KMS-11 (cell line): ENCODE data around the gene EPHA3.

ENCODE experiments used
- H2AFZ ChIP-seq: fragments of 200-600 bp; sonication (generic); 2 replicates; pipeline ENCODE4 v1.6.1; 2016; ENCODE audit warnings: antibody characterized with exemption, mixed run types, low read depth
- H3K27ac ChIP-seq: fragments of 200-600 bp; sonication (generic); 2 replicates; pipeline ENCODE4 v1.6.1; 2016; ENCODE audit warnings: mild to moderate bottlenecking, mixed run types
- H3K27me3 ChIP-seq: fragments of 200-600 bp; sonication (generic); 2 replicates; pipeline ENCODE4 v1.6.1; 2017; ENCODE audit warnings: mild to moderate bottlenecking, low read depth, mixed run types, moderate library complexity; ENCODE audit not compliant: insufficient read depth
- H3K36me3 ChIP-seq: fragments of 200-600 bp; sonication (generic); 2 replicates; pipeline ENCODE4 v1.6.1; 2017; ENCODE audit warnings: mild to moderate bottlenecking, mixed run types; ENCODE audit not compliant: insufficient read depth
- H3K4me1 ChIP-seq: fragments of 200-600 bp; sonication (generic); 2 replicates; pipeline ENCODE4 v1.6.1; 2016; ENCODE audit warnings: mild to moderate bottlenecking, low read depth, mixed run types; ENCODE audit not compliant: poor library complexity, severe bottlenecking
- H3K4me2 ChIP-seq: fragments of 200-600 bp; sonication (generic); 2 replicates; pipeline ENCODE4 v1.7.0; 2016; ENCODE audit warnings: mild to moderate bottlenecking, mixed run types
- H3K4me3 ChIP-seq: fragments of 200-600 bp; sonication (generic); IDR thresholded peaks from 2 replicates; pipeline ENCODE4 v1.6.1; 2017; ENCODE audit warnings: low read depth, low read length, mixed read lengths; ENCODE audit not compliant: insufficient read depth
- H3K79me2 ChIP-seq: fragments of 200-600 bp; sonication (generic); 2 replicates; pipeline ENCODE4 v1.6.1; 2016; ENCODE audit warnings: low read depth, mixed run types; ENCODE audit not compliant: insufficient read depth
- H3K9ac ChIP-seq: fragments of 200-600 bp; sonication (generic); 2 replicates; pipeline ENCODE4 v1.6.1; 2016; ENCODE audit warnings: mild to moderate bottlenecking, mixed run types
- H4K20me1 ChIP-seq: fragments of 200-600 bp; sonication (generic); 2 replicates; pipeline ENCODE4 v1.6.1; 2016; ENCODE audit warnings: mild to moderate bottlenecking, mixed run types; ENCODE audit not compliant: insufficient read depth
- TF ChIP-seq, protein P1 (sequence below): fragments of 200-600 bp; sonication (generic); conservative IDR thresholded peaks from 2 replicates; pipeline ENCODE4 v1.6.1; 2017; ENCODE audit warnings: low read depth, mild to moderate bottlenecking, antibody characterized with exemption, low read length, moderate library complexity, mixed read lengths

EPHA3 gene

DNA sequence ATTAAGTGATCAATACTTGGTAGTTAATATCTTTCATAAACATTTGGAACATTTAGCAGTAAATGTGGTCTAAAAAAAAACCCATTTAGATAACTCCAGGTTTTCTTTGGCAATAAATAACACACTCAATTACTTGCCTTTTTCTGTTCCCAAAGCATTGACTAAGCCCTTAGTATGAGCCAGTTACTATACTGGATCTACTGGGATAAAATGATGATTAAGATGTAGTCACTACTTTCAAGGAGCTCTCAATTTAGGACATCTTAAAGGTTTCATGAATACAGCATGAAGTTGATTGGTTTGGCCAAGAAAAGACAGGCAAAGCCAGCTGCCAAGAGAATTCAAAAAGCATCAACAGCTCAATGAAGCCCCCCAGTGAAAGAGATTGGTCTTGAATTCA, 250.9 kb downstream of the EPHA3 start:
- TF ChIP-seq, protein P1, sequence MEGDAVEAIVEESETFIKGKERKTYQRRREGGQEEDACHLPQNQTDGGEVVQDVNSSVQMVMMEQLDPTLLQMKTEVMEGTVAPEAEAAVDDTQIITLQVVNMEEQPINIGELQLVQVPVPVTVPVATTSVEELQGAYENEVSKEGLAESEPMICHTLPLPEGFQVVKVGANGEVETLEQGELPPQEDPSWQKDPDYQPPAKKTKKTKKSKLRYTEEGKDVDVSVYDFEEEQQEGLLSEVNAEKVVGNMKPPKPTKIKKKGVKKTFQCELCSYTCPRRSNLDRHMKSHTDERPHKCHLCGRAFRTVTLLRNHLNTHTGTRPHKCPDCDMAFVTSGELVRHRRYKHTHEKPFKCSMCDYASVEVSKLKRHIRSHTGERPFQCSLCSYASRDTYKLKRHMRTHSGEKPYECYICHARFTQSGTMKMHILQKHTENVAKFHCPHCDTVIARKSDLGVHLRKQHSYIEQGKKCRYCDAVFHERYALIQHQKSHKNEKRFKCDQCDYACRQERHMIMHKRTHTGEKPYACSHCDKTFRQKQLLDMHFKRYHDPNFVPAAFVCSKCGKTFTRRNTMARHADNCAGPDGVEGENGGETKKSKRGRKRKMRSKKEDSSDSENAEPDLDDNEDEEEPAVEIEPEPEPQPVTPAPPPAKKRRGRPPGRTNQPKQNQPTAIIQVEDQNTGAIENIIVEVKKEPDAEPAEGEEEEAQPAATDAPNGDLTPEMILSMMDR: no peak
- H4K20me1 ChIP-seq: no peaks in the 10 kb centered on the region
- no peaks in the 10 kb centered on the region for H3K36me3 ChIP-seq
- no peak overlapping the region for H3K9ac ChIP-seq
- H3K4me2 ChIP-seq: no peak overlapping the region
- H3K27ac ChIP-seq: no peak overlapping the region
- H2AFZ ChIP-seq: no peak overlapping the region
- H3K4me1 ChIP-seq: no peaks in the 10 kb centered on the region
- H3K4me3 ChIP-seq: no peak overlapping the region
- no peaks in the 10 kb centered on the region for H3K79me2 ChIP-seq
- H3K27me3 ChIP-seq: no peaks in the 10 kb centered on the region

DNA sequence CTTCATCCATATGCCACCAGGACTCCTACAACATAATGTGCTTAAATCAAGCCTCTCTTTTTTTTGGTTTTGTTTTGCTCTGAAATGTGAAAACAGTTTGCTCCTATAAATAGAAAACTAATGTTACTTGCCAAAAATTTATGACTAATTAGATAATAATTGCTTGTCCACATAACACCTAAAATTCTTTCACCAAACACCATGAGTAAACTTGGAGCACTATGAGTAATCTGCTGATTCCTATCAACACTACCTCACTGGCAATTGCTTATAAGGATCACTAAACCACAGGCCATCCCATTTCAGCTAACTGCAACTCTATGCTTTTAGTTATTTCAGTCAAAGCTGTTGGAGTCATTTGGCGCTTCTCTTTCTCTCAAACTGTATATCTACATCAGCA, 252.7 kb downstream of the EPHA3 start:
- Histone ChIP-seq H3K36me3 (no peaks in the 10 kb centered on the region), H2AFZ (no peak overlapping the region), H3K4me1 (no peaks in the 10 kb centered on the region), H3K27me3 (no peaks in the 10 kb centered on the region), H3K9ac (no peak overlapping the region), H3K27ac (no peak overlapping the region), H3K79me2 (no peaks in the 10 kb centered on the region), H3K4me3 (no peak overlapping the region), H3K4me2 (no peak overlapping the region), H4K20me1 (no peaks in the 10 kb centered on the region)
- TF ChIP-seq, protein P1: no peak

DNA sequence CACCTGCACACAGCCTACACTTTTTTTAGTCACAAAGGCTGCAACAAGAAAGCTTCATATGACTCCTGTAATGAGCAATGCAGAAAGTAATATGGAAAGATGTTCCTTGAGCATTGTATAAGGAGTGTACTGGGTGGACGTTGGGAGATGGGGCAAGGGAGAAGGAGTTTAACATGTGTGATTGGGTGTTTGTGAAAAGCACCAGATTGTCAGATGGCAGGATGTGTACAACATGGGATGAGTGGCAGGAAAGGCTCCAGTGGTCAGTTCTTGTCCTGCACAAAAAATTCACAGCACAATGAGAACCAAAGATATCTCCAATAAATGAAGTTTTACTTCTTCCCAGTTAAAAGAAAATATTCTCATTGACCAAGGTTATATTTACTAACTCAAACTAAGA, 255.1 kb downstream of the EPHA3 start:
- Histone ChIP-seq H4K20me1 (no peaks in the 10 kb centered on the region), H3K79me2 (no peaks in the 10 kb centered on the region), H2AFZ (no peak overlapping the region), H3K27ac (no peak overlapping the region), H3K4me1 (no peaks in the 10 kb centered on the region), H3K27me3 (no peaks in the 10 kb centered on the region), H3K9ac (no peak overlapping the region), H3K36me3 (no peaks in the 10 kb centered on the region), H3K4me3 (no peak overlapping the region), H3K4me2 (no peak overlapping the region)
- TF ChIP-seq, protein P1: no peak

DNA sequence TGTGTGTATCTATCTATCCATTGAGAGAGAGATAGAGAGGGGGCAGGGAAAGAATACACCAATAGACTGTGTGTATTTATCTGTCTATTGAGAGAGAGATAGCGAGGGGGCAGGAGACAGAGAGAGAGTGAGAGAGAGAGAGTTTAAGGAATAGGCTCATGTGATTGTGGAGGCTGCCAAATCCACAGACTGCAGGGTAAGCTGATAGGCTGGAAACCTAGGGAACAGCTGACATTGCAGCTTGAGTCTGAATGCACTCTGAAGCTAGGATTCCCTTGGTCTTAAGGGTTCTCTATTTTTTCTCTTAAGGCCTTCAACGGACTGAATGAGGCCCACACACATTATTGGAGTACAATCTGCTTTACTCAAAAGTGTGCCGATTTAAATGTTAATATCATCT, 255.8 kb downstream of the EPHA3 start:
- no peaks in the 10 kb centered on the region for H3K27me3 ChIP-seq
- H3K4me3 ChIP-seq: no peak overlapping the region
- no peak overlapping the region for H3K9ac ChIP-seq
- H3K27ac ChIP-seq: no peak overlapping the region
- H3K4me2 ChIP-seq: no peak overlapping the region
- no peaks in the 10 kb centered on the region for H4K20me1 ChIP-seq
- H3K4me1 ChIP-seq: no peaks in the 10 kb centered on the region
- H3K36me3 ChIP-seq: no peaks in the 10 kb centered on the region
- H3K79me2 ChIP-seq: no peaks in the 10 kb centered on the region
- no peak overlapping the region for H2AFZ ChIP-seq
- TF ChIP-seq, protein P1: no peak

DNA sequence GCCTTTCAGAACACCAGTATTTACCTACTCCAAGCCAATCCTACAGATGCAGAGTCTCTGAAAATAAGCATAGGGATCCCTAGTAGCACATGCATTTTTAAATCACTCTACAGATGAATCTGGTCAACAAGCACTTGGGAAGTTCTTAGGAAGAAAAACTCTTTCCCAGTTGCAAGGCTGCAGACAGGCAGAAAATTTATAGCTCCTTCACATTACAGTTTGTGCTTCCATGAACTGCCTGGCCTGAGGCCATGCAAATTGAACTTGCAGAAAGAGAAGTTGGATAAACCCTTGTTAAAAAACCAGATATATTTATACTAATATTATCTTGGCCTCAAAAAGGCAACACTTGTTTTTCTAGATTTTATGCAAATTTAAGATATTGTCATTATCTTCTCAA, 256.9 kb downstream of the EPHA3 start:
- Histone ChIP-seq H3K79me2 (no peaks in the 10 kb centered on the region), H3K4me1 (no peaks in the 10 kb centered on the region), H3K27me3 (no peaks in the 10 kb centered on the region), H3K27ac (no peak overlapping the region), H3K36me3 (no peaks in the 10 kb centered on the region), H2AFZ (no peak overlapping the region), H4K20me1 (no peaks in the 10 kb centered on the region), H3K4me2 (no peak overlapping the region), H3K4me3 (no peak overlapping the region), H3K9ac (no peak overlapping the region)
- TF ChIP-seq, protein P1: no peak
